HUES64 (cell line): Measurements from ENCODE around the gene MAP3K7.

ENCODE experiments used
- H3K27ac ChIP-seq: 2 replicates; pipeline ENCODE4 v1.7.0; 2013; ENCODE audit warnings: low read depth, low read length, inconsistent platforms
- H3K27me3 ChIP-seq: 2 replicates; pipeline ENCODE4 v1.6.1; 2013; ENCODE audit warnings: mild to moderate bottlenecking, low read length; ENCODE audit not compliant: insufficient read depth
- H3K36me3 ChIP-seq: 2 replicates; pipeline ENCODE4 v1.6.1; 2013; ENCODE audit warnings: mild to moderate bottlenecking, low read length; ENCODE audit not compliant: insufficient read depth
- H3K4me1 ChIP-seq: 2 replicates; pipeline ENCODE4 v1.6.1; 2013; ENCODE audit warnings: mild to moderate bottlenecking, low read length, moderate library complexity; ENCODE audit not compliant: insufficient read depth
- H3K4me3 ChIP-seq: 2 replicates; pipeline ENCODE4 v1.5.1; 2013; ENCODE audit warnings: mild to moderate bottlenecking, low read length, moderate library complexity
- H3K9ac ChIP-seq: 2 replicates; pipeline ENCODE4 v1.6.1; 2013; ENCODE audit warnings: mild to moderate bottlenecking, low read depth, low read length
- H3K9me3 ChIP-seq: 2 replicates; pipeline ENCODE4 v1.6.1; 2013; ENCODE audit warnings: low read depth, low read length; ENCODE audit not compliant: insufficient read depth
- WGBS: fragments of 150-250, 120-280 bp; methylation state at CpG from one replicate; pipeline ENCODE4 v1.1.7; 2013; ENCODE audit warnings: missing lambda C conversion rate; 5-methylcytosine and 5-hydroxymethylcytosine counted together

MAP3K7 gene

GRCh38 chr6:90544741-90545140 lies 42.1 kb downstream of the MAP3K7 start:
- no peak overlapping the region for H3K4me3 ChIP-seq
- no peak overlapping the region for H3K9ac ChIP-seq
- H3K9me3 ChIP-seq = no peaks in the 10 kb centered on the region
- H3K27ac ChIP-seq = no peak overlapping the region
- peaks cover 86% of the 10 kb centered on the region for H3K36me3 ChIP-seq
- no peaks in the 10 kb centered on the region for H3K27me3 ChIP-seq
- 100% methylated on average over 4 of the region's 4 CpGs for WGBS
- no peaks in the 10 kb centered on the region for H3K4me1 ChIP-seq

GRCh38 chr6:90544081-90544480 lies 42.8 kb downstream of the MAP3K7 start:
- Histone ChIP-seq H3K27ac (no peak overlapping the region), H3K36me3 (peaks cover 80% of the 10 kb centered on the region), H3K4me1 (no peaks in the 10 kb centered on the region), H3K9ac (no peak overlapping the region), H3K27me3 (no peaks in the 10 kb centered on the region), H3K9me3 (no peaks in the 10 kb centered on the region), H3K4me3 (no peak overlapping the region)

GRCh38 chr6:90541221-90541620 lies 45.7 kb downstream of the MAP3K7 start:
- H3K27me3 ChIP-seq = no peaks in the 10 kb centered on the region
- H3K9me3 ChIP-seq = no peaks in the 10 kb centered on the region
- H3K4me3 ChIP-seq = no peak overlapping the region
- H3K9ac ChIP-seq = no peak overlapping the region
- no peaks in the 10 kb centered on the region; the same call in 1 of the 2 replicates for H3K4me1 ChIP-seq
- 98% methylated on average over 3 of the region's 3 CpGs for WGBS
- H3K27ac ChIP-seq = no peak overlapping the region
- H3K36me3 ChIP-seq = peaks cover 63% of the 10 kb centered on the region

GRCh38 chr6:90538278-90539046 lies 48.4 kb downstream of the MAP3K7 start:
- no peaks in the 10 kb centered on the region for H3K9me3 ChIP-seq
- H3K4me3 ChIP-seq = no peak overlapping the region
- peaks cover 60% of the 10 kb centered on the region for H3K36me3 ChIP-seq
- H3K4me1 ChIP-seq = no peaks in the 10 kb centered on the region; the same call in 1 of the 2 replicates
- no peak overlapping the region for H3K27ac ChIP-seq
- H3K9ac ChIP-seq = no peak overlapping the region
- H3K27me3 ChIP-seq = no peaks in the 10 kb centered on the region
- WGBS = 88% methylated on average over 4 of the region's 4 CpGs

- peaks cover 59% of the 10 kb centered on the region for H3K36me3 ChIP-seq
- WGBS = 89% methylated on average over 3 of the region's 3 CpGs
- H3K9ac ChIP-seq = no peak overlapping the region
Observed at GRCh38 chr6:90537723-90538258, 49.1 kb downstream of the MAP3K7 start.

GRCh38 chr6:90537027-90537426 lies 49.8 kb downstream of the MAP3K7 start:
- H3K27ac ChIP-seq = no peak overlapping the region
- no peaks in the 10 kb centered on the region; the same call in 1 of the 2 replicates for H3K4me1 ChIP-seq
- no peak overlapping the region for H3K9ac ChIP-seq
- H3K9me3 ChIP-seq = no peaks in the 10 kb centered on the region
- H3K4me3 ChIP-seq = no peak overlapping the region
- H3K27me3 ChIP-seq = no peaks in the 10 kb centered on the region
- peaks cover 59% of the 10 kb centered on the region for H3K36me3 ChIP-seq
- WGBS = 96% methylated on average over 4 of the region's 4 CpGs

More at GRCh38 chr6:90537723-90538258, 49.1 kb downstream of the MAP3K7 start:
- H3K27ac ChIP-seq = no peak overlapping the region
- H3K9me3 ChIP-seq = no peaks in the 10 kb centered on the region
- H3K27me3 ChIP-seq = no peaks in the 10 kb centered on the region
- no peaks in the 10 kb centered on the region; the same call in 1 of the 2 replicates for H3K4me1 ChIP-seq
- H3K4me3 ChIP-seq = no peak overlapping the region

- Histone ChIP-seq H3K9me3 (no peaks in the 10 kb centered on the region), H3K36me3 (peaks cover 57% of the 10 kb centered on the region), H3K27ac (no peak overlapping the region), H3K4me1 (no peaks in the 10 kb centered on the region; the same call in 1 of the 2 replicates), H3K27me3 (no peaks in the 10 kb centered on the region), H3K4me3 (no peak overlapping the region), H3K9ac (no peak overlapping the region)
- WGBS = 89% methylated on average over 3 of the region's 4 CpGs
Observed at GRCh38 chr6:90536520-90536919, 50.4 kb downstream of the MAP3K7 start.

- Histone ChIP-seq H3K27me3 (no peaks in the 10 kb centered on the region), H3K36me3 (peaks cover 67% of the 10 kb centered on the region), H3K9me3 (no peaks in the 10 kb centered on the region), H3K4me1 (no peaks in the 10 kb centered on the region; the same call in 1 of the 2 replicates), H3K27ac (no peak overlapping the region), H3K9ac (no peak overlapping the region), H3K4me3 (no peak overlapping the region)
- 84% methylated on average over 2 of the region's 3 CpGs for WGBS
Observed at GRCh38 chr6:90534337-90535025, 52.4 kb downstream of the MAP3K7 start.

GRCh38 chr6:90533615-90534336 lies 53.1 kb downstream of the MAP3K7 start:
- Histone ChIP-seq H3K4me3 (no peak overlapping the region), H3K27me3 (no peaks in the 10 kb centered on the region), H3K36me3 (peaks cover 71% of the 10 kb centered on the region), H3K9me3 (no peaks in the 10 kb centered on the region), H3K4me1 (no peaks in the 10 kb centered on the region; the same call in 1 of the 2 replicates), H3K27ac (no peak overlapping the region), H3K9ac (no peak overlapping the region)
- 92% methylated on average over 4 of the region's 4 CpGs for WGBS

GRCh38 chr6:90530882-90531281 lies 56.0 kb downstream of the MAP3K7 start:
- Histone ChIP-seq H3K4me3 (no peak overlapping the region), H3K36me3 (peaks cover 64% of the 10 kb centered on the region), H3K4me1 (no peaks in the 10 kb centered on the region), H3K27ac (no peak overlapping the region), H3K9ac (no peak overlapping the region), H3K9me3 (no peaks in the 10 kb centered on the region), H3K27me3 (no peaks in the 10 kb centered on the region)
- 92% methylated on average over 1 of the region's 1 CpG for WGBS

GRCh38 chr6:90525421-90525820 lies 61.5 kb downstream of the MAP3K7 start:
- H3K9me3 ChIP-seq = no peaks in the 10 kb centered on the region
- H3K4me3 ChIP-seq = no peak overlapping the region
- no peaks in the 10 kb centered on the region for H3K4me1 ChIP-seq
- H3K36me3 ChIP-seq = peaks cover 57% of the 10 kb centered on the region
- no peaks in the 10 kb centered on the region for H3K27me3 ChIP-seq
- no peak overlapping the region for H3K27ac ChIP-seq
- 96% methylated on average over 4 of the region's 4 CpGs for WGBS
- no peak overlapping the region for H3K9ac ChIP-seq
